IPS-NIHi11 (cell line): Measurements from ENCODE around the gene SH3RF3.

Experiments
- DNase-seq: peaks from one replicate; pipeline ENCODE4 v3.0.0; 2012; ENCODE audit warnings: mixed read lengths, low spot score

Gene SH3RF3

GRCh38 chr2:109184368-109184767 is 55.4 kb downstream of the SH3RF3 start:
- DNase-seq, result no peak

GRCh38 chr2:109185338-109185737 is 56.3 kb downstream of the SH3RF3 start:
- no peak for DNase-seq

GRCh38 chr2:109185821-109186570 is 57.0 kb downstream of the SH3RF3 start:
- DNase-seq, result no peak

- no peak for DNase-seq
Observed at GRCh38 chr2:109186656-109187250, 57.7 kb downstream of the SH3RF3 start.

- no peak for DNase-seq
Observed at GRCh38 chr2:109187711-109188495, 58.9 kb downstream of the SH3RF3 start.

GRCh38 chr2:109188496-109188890 is 59.5 kb downstream of the SH3RF3 start:
- DNase-seq, result peak; percentile 44

GRCh38 chr2:109188898-109189297 is 59.9 kb downstream of the SH3RF3 start:
- no peak for DNase-seq

GRCh38 chr2:109189751-109190150 is 60.7 kb downstream of the SH3RF3 start:
- no peak for DNase-seq

- no peak for DNase-seq
Observed at GRCh38 chr2:109193807-109194619, 65.0 kb downstream of the SH3RF3 start.

GRCh38 chr2:109194620-109194937 is 65.6 kb downstream of the SH3RF3 start:
- no peak for DNase-seq

- no peak for DNase-seq
Observed at GRCh38 chr2:109195193-109196045, 66.4 kb downstream of the SH3RF3 start.

- DNase-seq, result no peak
Observed at GRCh38 chr2:109196081-109196875, 67.3 kb downstream of the SH3RF3 start.

GRCh38 chr2:109197491-109198418 is 68.8 kb downstream of the SH3RF3 start:
- no peak for DNase-seq

- no peak for DNase-seq
Observed at GRCh38 chr2:109199790-109200189, 70.8 kb downstream of the SH3RF3 start.

GRCh38 chr2:109200616-109201464 is 71.8 kb downstream of the SH3RF3 start:
- DNase-seq, result no peak

GRCh38 chr2:109201465-109202327 is 72.7 kb downstream of the SH3RF3 start:
- no peak for DNase-seq

GRCh38 chr2:109202486-109202885 is 73.5 kb downstream of the SH3RF3 start:
- DNase-seq, result no peak
